Measurements from ENCODE around the gene DNAJC8.

DNAJC8 gene

DNA sequence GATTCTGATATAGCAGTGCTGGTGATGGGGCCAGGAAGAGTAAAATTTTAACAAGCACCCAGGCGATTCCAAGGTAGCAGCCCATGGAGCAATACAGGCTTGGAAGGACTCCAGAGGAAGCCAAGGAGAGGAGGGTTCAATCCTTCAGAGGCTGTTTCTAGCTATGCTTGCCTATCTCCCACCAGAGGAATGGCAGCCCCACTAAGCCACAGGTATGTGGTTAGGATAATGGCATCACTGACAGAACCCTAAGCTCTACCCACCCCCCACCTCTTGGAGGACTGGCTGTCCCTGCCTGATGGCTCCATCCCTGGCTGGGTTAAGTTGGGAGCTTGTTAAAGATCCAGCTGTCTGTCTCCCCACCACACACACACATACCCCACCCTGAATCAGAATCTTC, 37.0 kb downstream of the DNAJC8 start:
- in situ Hi-C loops (cut with HindIII; ENCODE audit: low sequenced_read_pairs), result no loop called here
- H3K4me3 ChIP-seq (ENCODE audit: low read depth, low read length), result no peak overlapping the region
- DNase-seq (ENCODE audit: low read depth, low spot score), result no peak
- TF ChIP-seq, protein P1, sequence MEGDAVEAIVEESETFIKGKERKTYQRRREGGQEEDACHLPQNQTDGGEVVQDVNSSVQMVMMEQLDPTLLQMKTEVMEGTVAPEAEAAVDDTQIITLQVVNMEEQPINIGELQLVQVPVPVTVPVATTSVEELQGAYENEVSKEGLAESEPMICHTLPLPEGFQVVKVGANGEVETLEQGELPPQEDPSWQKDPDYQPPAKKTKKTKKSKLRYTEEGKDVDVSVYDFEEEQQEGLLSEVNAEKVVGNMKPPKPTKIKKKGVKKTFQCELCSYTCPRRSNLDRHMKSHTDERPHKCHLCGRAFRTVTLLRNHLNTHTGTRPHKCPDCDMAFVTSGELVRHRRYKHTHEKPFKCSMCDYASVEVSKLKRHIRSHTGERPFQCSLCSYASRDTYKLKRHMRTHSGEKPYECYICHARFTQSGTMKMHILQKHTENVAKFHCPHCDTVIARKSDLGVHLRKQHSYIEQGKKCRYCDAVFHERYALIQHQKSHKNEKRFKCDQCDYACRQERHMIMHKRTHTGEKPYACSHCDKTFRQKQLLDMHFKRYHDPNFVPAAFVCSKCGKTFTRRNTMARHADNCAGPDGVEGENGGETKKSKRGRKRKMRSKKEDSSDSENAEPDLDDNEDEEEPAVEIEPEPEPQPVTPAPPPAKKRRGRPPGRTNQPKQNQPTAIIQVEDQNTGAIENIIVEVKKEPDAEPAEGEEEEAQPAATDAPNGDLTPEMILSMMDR (IDR thresholded peaks at IDR 0.05; ENCODE audit: low read depth, low read length), result no peak

- no peak overlapping the region for H3K4me3 ChIP-seq (ENCODE audit: low read depth, low read length)
- in situ Hi-C loops (cut with HindIII; ENCODE audit: low sequenced_read_pairs), result no loop called here
- TF ChIP-seq, protein P1 (IDR thresholded peaks at IDR 0.05; ENCODE audit: low read depth, low read length), result no peak
- no peak for DNase-seq (ENCODE audit: low read depth, low spot score)
These were observed 38.3 kb downstream of the DNAJC8 start for GRCh38 chr1:28194326-28195035.

GRCh38 chr1:28193701-28194161, 39.1 kb downstream of the DNAJC8 start:
- in situ Hi-C loops (cut with HindIII; ENCODE audit: low sequenced_read_pairs), result no loop called here

GRCh38 chr1:28190996-28191645, 41.7 kb downstream of the DNAJC8 start:
- no peak overlapping the region for H3K4me3 ChIP-seq (ENCODE audit: low read depth, low read length)
- DNase-seq (ENCODE audit: low read depth, low spot score), result no peak
- TF ChIP-seq, protein P1 (IDR thresholded peaks at IDR 0.05; ENCODE audit: low read depth, low read length), result no peak
- in situ Hi-C loops (cut with HindIII; ENCODE audit: low sequenced_read_pairs), result no loop called here

More at GRCh38 chr1:28193701-28194161, 39.1 kb downstream of the DNAJC8 start:
- no peak overlapping the region for H3K4me3 ChIP-seq (ENCODE audit: low read depth, low read length)
- DNase-seq (ENCODE audit: low read depth, low spot score), result no peak
- TF ChIP-seq, protein P1 (IDR thresholded peaks at IDR 0.05; ENCODE audit: low read depth, low read length), result no peak

GRCh38 chr1:28190337-28190979, 42.4 kb downstream of the DNAJC8 start:
- DNase-seq (ENCODE audit: low read depth, low spot score), result no peak
- H3K4me3 ChIP-seq (ENCODE audit: low read depth, low read length), result no peak overlapping the region
- TF ChIP-seq, protein P1 (IDR thresholded peaks at IDR 0.05; ENCODE audit: low read depth, low read length), result no peak
- in situ Hi-C loops (cut with HindIII; ENCODE audit: low sequenced_read_pairs), result no loop called here

DNA sequence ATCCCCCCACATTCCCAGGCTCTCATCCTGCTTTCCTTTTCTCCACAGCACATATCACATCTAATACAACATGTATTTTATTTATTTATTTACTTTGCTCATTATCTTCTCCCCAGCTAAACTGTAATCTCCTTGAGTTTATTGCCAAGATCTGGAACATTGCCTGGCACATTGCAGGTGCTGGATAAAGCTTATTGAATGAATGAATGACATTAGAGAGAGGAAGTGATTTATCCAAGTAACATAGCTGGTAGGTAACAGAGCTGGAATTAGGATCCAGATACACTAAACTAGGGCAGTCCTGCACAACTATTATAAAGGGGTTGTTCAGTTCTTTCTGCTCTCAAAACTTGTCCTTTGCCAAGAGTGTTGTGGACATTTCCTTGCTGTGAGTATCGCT, 47.8 kb downstream of the DNAJC8 start:
- H3K4me3 ChIP-seq (ENCODE audit: low read depth, low read length), result no peak overlapping the region
- in situ Hi-C loops (cut with HindIII; ENCODE audit: low sequenced_read_pairs), result no loop called here
- DNase-seq (ENCODE audit: low read depth, low spot score), result no peak
- TF ChIP-seq, protein P1 (IDR thresholded peaks at IDR 0.05; ENCODE audit: low read depth, low read length), result no peak
